Sigmoid colon (tissue), 4 donors: ENCODE results near the gene VPS26A.

Source experiments
- EP300 ChIP-seq, 4 donors: sonication (generic); formaldehyde crosslinking; IDR thresholded peaks; one replicate each; pipeline ENCODE4 v1.6.1; 2017; ENCODE audit warnings: antibody characterized with exemption in 4 of 4
- POLR2A ChIP-seq, 2 donors: fragments of 450-650 bp; IDR thresholded peaks; one replicate each; pipeline ENCODE4 v1.6.1; 2016; ENCODE audit warnings: antibody characterized with exemption in 2 of 2, mild to moderate bottlenecking in 2 of 2, moderate library complexity in 2 of 2
- POLR2AphosphoS5 ChIP-seq, 4 donors: sonication (generic); formaldehyde crosslinking; IDR thresholded peaks; one replicate each; pipeline ENCODE4 v1.6.1; 2017; ENCODE audit warnings: antibody characterized with exemption in 4 of 4
- TF ChIP-seq, protein P1 (sequence below), 4 experiments: fragments of 450-650 bp in 3 of 4; fragments of 200-600 bp in 1 of 4; IDR thresholded peaks; one replicate each; pipeline ENCODE4 v1.5.1; 2016 to 2019; ENCODE audit warnings: antibody characterized with exemption in 4 of 4, mild to moderate bottlenecking in 3 of 4, moderate library complexity in 2 of 4

DNA sequence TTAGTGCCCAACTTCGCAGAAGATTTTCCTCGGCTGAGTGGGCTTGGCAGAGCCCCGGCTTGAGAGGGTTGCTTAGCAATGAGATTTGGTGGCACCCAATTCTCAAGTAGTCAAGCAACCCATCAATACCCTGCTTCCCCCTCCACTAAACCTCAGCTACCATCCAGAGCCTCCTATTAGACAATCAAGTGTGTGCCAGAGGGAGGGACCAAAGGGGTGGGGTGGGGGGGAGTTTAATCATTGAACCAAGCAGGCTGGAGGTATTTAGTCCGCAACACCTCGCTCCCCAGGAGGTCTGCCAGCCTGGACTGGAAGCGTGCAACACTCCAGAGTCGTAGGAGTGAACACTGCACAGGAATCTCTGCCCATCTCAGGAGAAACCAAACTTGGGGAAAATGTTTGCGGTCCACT lies 96.1 kb downstream of the VPS26A start, which contains the start of gene HKDC1:
- TF ChIP-seq, protein P1, sequence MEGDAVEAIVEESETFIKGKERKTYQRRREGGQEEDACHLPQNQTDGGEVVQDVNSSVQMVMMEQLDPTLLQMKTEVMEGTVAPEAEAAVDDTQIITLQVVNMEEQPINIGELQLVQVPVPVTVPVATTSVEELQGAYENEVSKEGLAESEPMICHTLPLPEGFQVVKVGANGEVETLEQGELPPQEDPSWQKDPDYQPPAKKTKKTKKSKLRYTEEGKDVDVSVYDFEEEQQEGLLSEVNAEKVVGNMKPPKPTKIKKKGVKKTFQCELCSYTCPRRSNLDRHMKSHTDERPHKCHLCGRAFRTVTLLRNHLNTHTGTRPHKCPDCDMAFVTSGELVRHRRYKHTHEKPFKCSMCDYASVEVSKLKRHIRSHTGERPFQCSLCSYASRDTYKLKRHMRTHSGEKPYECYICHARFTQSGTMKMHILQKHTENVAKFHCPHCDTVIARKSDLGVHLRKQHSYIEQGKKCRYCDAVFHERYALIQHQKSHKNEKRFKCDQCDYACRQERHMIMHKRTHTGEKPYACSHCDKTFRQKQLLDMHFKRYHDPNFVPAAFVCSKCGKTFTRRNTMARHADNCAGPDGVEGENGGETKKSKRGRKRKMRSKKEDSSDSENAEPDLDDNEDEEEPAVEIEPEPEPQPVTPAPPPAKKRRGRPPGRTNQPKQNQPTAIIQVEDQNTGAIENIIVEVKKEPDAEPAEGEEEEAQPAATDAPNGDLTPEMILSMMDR (IDR thresholded peaks at IDR 0.05) = no peak
- no peak for TF ChIP-seq EP300 (IDR thresholded peaks at IDR 0.05)
- no peak for TF ChIP-seq POLR2A (IDR thresholded peaks at IDR 0.05)
- TF ChIP-seq POLR2AphosphoS5 (IDR thresholded peaks at IDR 0.05) = no peak
